A204.1 (cell line): ENCODE data around the gene IL36A.

Source experiments
- FAIRE-seq: peaks from 2 replicates; lab custom pipeline; 2012; peaks lifted over from hg19 to GRCh38; lab: Jason Lieb, UNC

Gene IL36A, protein sequence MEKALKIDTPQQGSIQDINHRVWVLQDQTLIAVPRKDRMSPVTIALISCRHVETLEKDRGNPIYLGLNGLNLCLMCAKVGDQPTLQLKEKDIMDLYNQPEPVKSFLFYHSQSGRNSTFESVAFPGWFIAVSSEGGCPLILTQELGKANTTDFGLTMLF

DNA sequence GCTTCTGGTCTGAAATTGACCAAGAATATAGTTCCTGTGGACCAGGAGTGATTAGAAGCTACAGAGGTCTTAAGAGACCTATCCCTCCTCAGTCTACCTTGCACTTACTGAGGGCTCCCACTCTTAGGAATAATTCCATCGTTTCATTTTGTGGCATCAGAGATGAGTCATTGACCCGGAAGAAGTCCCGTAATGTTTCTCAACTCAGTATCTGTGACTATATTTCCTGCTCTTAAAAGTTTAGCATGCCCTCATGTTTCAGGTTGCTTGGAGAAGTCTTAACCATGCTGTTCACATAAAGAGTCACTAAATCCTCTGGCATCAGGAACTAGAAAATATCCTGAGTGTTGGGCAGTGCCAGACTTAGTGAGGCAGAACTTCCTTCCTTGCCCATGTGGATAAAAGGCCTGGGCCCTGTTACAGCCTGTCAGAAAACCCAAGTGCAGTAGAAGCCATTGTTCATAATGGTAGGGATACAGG is at the start of gene IL36A:
Gene IL36A (plus strand): TSS at position 430 of the 480 bp plus-strand sequence. CDS start 413 bp downstream, outside the sequence.
- no peak for FAIRE-seq

GRCh38 chr2:112957511-112957910 is 47.7 kb upstream of the IL36A start:
- no peak for FAIRE-seq

- FAIRE-seq: no peak
These were observed 46.7 kb upstream of the IL36A start for GRCh38 chr2:112958428-112959108.

- FAIRE-seq: no peak
These were observed 46.0 kb upstream of the IL36A start for GRCh38 chr2:112959109-112959812.

DNA sequence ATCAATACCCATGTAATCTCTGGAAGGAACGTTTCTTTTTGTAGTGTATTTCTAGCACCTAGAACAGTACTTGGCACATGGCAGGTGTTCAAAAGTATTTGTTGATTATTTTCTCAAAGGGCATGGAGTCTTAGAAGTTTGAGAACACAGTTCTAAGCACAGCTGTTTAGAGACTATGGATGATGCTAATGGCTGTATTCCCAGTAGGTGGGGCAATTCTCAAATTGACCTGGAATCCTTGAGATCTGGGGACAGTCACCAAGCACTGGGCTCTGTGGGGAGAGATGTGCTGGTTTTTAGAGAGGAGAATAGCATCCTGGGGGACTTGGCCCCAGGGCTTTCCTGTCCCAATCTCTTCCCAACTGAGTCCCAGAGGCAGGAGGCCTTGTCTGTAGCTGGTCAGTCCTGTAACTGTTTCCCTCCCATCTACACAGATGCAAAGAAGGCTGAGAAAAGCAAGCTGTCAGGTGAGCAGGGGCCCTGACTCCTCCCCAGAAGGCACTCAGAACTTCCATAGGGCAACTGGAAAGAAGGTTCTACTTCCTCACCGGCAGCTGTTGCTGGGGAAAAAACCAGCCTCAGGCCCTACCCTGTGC is 44.9 kb upstream of the IL36A start:
- FAIRE-seq: no peak

DNA sequence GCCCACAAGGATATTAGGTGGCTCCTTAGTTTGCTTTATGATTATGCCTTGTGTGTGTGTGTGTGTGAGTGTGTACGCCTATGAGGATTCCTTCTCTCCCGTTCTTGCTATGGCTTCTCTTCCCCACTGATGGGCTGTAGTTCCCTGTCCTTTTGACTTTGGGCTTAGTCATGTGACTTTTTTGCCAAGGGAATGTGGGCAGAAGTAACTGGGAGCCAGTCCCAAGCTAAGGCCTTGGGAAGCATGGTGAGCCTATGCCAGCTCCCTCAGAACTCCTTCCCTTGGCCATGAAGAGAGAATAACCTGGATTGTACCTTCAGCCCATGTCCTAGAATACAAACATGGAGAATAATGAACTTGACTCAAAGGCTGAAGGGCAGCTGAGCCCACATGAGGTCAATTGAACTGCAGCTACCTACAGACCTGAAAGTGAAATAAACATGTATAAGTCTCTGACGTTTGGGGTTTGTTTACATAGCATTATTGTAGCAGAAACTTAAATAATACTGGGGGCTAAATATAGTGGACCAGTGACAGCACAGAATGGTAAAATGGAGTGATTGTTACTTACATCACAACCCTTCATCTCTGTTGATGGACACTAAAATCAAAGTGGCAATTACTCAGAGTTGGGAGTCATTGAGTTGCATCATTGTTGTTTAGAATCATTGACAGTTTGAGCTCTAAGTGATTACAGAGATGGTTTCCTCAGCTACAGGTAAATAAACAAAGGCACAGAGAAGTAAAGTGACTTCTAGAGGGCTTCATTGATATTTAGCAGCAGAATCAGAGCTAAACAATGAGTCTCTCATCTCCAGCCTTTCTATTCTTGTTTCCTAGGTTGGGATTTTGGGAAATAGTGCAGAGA is 42.7 kb upstream of the IL36A start:
- no peak for FAIRE-seq

DNA sequence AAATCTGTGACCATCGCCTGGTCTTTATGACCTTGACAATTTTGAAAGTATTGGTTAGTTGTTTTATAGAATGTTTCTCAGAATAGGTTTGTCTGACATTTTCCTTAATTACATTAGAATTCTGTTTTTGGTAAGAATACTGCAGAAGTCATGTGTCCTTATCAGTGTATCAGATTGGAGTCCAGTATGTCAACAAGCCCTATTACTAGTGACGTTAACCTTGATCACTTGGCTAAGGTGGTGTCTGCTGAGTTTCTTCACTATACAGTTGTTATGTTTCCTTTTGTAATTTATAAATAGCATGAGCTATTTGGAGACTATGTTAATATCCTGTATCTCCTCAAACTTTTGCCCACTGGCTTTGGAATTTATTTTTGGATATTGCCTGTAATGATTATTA is 38.2 kb upstream of the IL36A start:
- no peak for FAIRE-seq

DNA sequence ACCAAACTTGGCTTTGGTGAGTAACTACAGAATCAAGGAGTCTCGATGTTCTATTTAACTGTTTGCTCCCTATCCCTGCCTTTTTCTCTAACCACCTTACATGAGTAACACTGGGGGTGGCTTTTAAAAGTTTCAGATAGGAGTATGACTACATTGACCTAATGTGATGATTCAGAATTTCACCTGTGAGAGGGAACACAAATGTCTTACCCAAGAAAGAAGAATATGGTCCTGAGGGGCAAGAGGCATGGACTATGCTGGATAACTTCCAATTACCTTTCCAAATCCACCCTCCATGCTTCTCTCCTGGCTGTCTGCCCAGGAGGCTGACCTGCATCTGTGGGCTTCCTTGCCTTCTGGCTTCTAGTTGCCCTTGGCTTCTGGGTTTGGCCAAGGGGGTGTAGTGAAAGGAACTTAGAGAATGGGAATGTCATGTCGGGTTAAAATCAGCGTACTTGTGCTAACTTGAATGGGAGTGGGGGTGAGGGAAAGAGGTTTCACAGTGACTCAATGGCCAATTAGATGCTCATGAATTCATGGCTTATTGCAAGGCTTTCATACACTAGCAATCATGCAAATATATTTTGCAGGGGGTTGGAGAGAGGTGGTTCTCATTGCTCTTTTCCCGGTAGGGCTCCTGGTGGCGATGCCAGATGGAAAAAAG is 32.7 kb upstream of the IL36A start:
- no peak for FAIRE-seq

DNA sequence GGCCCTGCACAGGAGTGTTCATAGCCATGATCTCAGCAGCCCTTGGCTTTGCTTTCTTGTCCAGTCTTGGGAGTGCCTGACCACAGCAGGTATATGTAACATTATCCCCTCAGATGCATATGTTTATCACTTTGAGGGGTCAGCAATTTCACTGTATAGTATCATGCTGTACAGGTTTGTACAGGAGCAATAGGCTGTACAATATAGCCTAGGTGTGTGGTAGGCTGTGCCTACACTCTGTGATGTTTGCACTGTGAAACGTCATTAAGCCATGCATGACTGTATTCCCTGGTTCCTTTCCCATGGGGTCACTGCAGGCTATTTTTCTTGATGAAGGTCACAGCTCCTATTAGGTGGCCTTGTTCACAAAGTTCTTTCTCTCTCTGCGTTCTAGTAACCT is 32.1 kb upstream of the IL36A start:
- FAIRE-seq: no peak

DNA sequence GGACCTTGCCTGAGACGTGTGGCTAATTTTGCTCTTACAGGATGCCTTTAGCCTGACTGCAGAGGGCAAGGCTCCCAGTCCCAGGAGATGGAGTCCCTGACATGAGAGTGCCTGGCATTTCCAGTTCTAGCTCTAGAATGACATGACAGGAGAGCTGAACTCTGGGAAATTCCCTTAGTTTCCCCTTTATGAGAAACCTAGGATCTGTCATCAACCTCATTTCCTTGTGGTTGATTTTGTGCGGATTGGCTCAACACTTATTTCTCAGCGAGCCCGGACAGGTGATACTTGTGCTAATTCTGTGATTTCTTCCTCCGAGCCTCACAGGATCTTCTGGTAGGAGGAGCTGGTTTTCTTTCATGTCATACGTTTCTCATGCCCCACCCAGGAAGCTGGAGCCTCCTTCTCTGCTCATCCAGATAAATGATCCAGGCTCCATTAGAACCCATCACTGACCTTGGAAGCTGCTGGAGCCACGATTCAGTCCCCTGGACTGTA is 27.7 kb upstream of the IL36A start, which contains the start of gene IL36G:
Gene IL36G (plus strand): TSS at position 448 of the 498 bp plus-strand sequence. CDS start 633 bp downstream, outside the sequence.
- no peak for FAIRE-seq

- no peak for FAIRE-seq
These were observed 25.5 kb upstream of the IL36A start for GRCh38 chr2:112979731-112980130.

DNA sequence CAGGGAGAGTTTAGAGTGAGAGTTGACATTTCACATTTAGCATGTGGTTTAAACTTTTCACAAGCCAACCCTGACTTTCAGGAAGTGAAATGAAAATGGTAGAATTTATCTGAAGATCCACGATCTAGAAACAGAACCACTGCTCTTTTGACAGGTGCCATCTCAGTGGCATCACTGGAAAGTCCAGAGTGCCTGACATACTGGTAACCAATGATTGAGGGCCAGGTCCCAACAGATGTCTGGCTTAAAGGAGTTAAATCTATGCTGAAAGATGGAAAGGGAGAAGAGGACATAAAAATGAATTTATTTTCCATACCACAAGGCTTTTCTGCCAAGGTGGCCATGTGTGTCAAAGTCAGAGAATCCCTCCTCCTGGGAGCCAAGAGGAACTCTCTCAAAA is 24.7 kb upstream of the IL36A start:
- no peak for FAIRE-seq

DNA sequence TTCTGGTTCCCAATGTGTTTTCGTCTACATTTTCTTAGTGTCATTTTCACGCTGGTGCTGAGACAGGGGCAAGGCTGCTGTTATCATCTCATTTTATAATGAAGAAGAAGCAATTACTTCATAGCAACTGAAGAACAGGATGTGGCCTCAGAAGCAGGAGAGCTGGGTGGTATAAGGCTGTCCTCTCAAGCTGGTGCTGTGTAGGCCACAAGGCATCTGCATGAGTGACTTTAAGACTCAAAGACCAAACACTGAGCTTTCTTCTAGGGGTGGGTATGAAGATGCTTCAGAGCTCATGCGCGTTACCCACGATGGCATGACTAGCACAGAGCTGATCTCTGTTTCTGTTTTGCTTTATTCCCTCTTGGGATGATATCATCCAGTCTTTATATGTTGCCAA is 20.2 kb upstream of the IL36A start:
- FAIRE-seq: no peak

DNA sequence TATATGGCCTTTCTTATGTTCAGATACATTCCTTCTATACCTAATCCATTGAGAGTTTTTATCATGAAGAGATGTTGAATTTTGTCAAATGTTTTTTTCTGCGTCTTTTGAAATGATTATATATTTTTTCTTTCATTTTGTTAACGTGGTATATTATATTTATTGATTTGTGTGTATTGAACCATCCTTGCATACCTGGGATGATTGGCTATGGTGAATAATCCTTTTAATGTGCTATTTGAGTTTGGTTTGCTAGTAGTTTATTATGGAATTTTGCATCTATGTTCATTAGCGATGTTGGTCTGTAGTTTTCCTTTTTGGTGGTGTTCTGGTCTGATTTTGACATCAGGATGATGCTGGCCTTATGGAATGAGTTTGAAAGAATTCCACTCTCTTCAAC is 15.6 kb upstream of the IL36A start:
- FAIRE-seq: no peak

- no peak for FAIRE-seq
These were observed 11.4 kb upstream of the IL36A start for GRCh38 chr2:112993831-112994230.

DNA sequence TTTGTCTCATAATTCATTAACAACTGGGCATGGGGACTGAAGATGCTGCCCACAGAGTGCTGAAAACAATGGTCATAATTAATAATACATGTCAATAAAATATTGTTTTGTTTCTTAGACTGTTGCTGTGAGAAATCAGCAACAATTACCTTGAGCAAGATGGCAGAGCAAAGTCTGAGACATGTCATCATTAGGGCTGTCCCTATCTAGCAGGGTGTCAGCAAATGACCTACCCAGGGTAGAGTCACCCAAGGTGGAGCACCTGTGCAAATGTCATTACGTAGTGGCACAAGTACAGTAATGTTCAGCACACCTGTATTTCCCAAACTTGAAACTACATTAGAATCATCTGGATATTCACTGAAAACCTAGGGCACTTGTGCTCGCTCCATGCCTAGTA is 10.6 kb upstream of the IL36A start:
- FAIRE-seq: no peak

- FAIRE-seq: no peak
These were observed 9.8 kb upstream of the IL36A start for GRCh38 chr2:112995346-112995920.

GRCh38 chr2:112996635-112997034 is 8.6 kb upstream of the IL36A start:
- no peak for FAIRE-seq

GRCh38 chr2:112997151-112997550 is 8.1 kb upstream of the IL36A start:
- no peak for FAIRE-seq

- FAIRE-seq: no peak
These were observed 4.8 kb upstream of the IL36A start for GRCh38 chr2:113000436-113000835.

- no peak for FAIRE-seq
These were observed 2.6 kb upstream of the IL36A start for GRCh38 chr2:113002677-113003076.
